ENCODE results near the gene APAF1.

Gene APAF1

GRCh38 chr12:98769068-98769467, 124.0 kb downstream of the APAF1 start:
- DNase-seq, result no peak

GRCh38 chr12:98770230-98770629, 125.1 kb downstream of the APAF1 start:
- DNase-seq, result no peak

- no peak for DNase-seq
Measured at GRCh38 chr12:98771811-98772752, 127.0 kb downstream of the APAF1 start.

GRCh38 chr12:98772818-98773217, 127.7 kb downstream of the APAF1 start:
- DNase-seq, result no peak

GRCh38 chr12:98780261-98780660, 135.2 kb downstream of the APAF1 start:
- DNase-seq, result no peak

- no peak for DNase-seq
Measured at GRCh38 chr12:98783420-98783819, 138.3 kb downstream of the APAF1 start.

Measured in activated CD4-positive, alpha-beta T cell treated with anti-CD3 and anti-CD28 coated beads, Interleukin-2, amount 50 U/mL, for 4 hours (primary cell).